Liver (tissue), 3 donors: Measurements from ENCODE around the gene DUSP10.

Experiments used
- GABPA ChIP-seq, 2 donors: IDR thresholded peaks in 1 of 2; conservative IDR thresholded peaks in 1 of 2; 2 replicates each; pipeline ENCODE4 v1.6.1; 2016; ENCODE audit warnings: antibody characterized with exemption in 2 of 2, mild to moderate bottlenecking in 1 of 2, moderate library complexity in 1 of 2
- NR2F2 ChIP-seq: IDR thresholded peaks from 2 replicates; pipeline ENCODE4 v1.6.1; 2016; ENCODE audit warnings: antibody characterized with exemption
- RAD21 ChIP-seq, 2 donors: IDR thresholded peaks; 2 replicates each; pipeline ENCODE4 v1.6.1; 2016; ENCODE audit warnings: antibody characterized with exemption in 2 of 2, mild to moderate bottlenecking in 2 of 2
- SP1 ChIP-seq: IDR thresholded peaks from 2 replicates; pipeline ENCODE4 v1.6.1; 2018; ENCODE audit warnings: antibody characterized with exemption, mild to moderate bottlenecking
- YY1 ChIP-seq: IDR thresholded peaks from 2 replicates; pipeline ENCODE4 v1.6.1; 2016; ENCODE audit warnings: antibody characterized with exemption, mild to moderate bottlenecking
- TF ChIP-seq, protein P1 (sequence below): IDR thresholded peaks from 2 replicates; pipeline ENCODE4 v1.6.1; 2016; ENCODE audit warnings: antibody characterized with exemption
- TF ChIP-seq, protein P2 (sequence below): fragments of 150-350 bp; IDR thresholded peaks from 2 replicates; pipeline ENCODE4 v1.5.1; 2017; ENCODE audit warnings: improper control_type of control experiment, low read depth, low read length; ENCODE audit not compliant: missing input control
- TF ChIP-seq, protein P3 (sequence below): IDR thresholded peaks from 2 replicates; pipeline ENCODE4 v1.6.1; 2016; ENCODE audit warnings: antibody characterized with exemption, mild to moderate bottlenecking
- TF ChIP-seq, protein P4 (sequence below): IDR thresholded peaks from 2 replicates; pipeline ENCODE4 v1.6.1; 2016; ENCODE audit warnings: antibody characterized with exemption
- TF ChIP-seq, protein P5 (sequence below): IDR thresholded peaks from 2 replicates; pipeline ENCODE4 v1.6.1; 2016; ENCODE audit warnings: antibody characterized with exemption
- donor health status: healthy.
- donor health status: healthy.

GRCh38 chr1:221700536-221700935 lies 41.4 kb downstream of the DUSP10 start:
- TF ChIP-seq, protein P1, sequence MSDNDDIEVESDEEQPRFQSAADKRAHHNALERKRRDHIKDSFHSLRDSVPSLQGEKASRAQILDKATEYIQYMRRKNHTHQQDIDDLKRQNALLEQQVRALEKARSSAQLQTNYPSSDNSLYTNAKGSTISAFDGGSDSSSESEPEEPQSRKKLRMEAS = no peak
- TF ChIP-seq, protein P2, sequence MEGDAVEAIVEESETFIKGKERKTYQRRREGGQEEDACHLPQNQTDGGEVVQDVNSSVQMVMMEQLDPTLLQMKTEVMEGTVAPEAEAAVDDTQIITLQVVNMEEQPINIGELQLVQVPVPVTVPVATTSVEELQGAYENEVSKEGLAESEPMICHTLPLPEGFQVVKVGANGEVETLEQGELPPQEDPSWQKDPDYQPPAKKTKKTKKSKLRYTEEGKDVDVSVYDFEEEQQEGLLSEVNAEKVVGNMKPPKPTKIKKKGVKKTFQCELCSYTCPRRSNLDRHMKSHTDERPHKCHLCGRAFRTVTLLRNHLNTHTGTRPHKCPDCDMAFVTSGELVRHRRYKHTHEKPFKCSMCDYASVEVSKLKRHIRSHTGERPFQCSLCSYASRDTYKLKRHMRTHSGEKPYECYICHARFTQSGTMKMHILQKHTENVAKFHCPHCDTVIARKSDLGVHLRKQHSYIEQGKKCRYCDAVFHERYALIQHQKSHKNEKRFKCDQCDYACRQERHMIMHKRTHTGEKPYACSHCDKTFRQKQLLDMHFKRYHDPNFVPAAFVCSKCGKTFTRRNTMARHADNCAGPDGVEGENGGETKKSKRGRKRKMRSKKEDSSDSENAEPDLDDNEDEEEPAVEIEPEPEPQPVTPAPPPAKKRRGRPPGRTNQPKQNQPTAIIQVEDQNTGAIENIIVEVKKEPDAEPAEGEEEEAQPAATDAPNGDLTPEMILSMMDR = no peak
- TF ChIP-seq RAD21 (IDR thresholded peaks at IDR 0.05) (no peak), GABPA (IDR thresholded peaks at IDR 0.05 in 1 of 2, conservative IDR thresholded peaks at IDR 0.05 in 1 of 2) (no peak), NR2F2 (no peak), SP1 (no peak), YY1 (no peak)
- TF ChIP-seq, protein P3, sequence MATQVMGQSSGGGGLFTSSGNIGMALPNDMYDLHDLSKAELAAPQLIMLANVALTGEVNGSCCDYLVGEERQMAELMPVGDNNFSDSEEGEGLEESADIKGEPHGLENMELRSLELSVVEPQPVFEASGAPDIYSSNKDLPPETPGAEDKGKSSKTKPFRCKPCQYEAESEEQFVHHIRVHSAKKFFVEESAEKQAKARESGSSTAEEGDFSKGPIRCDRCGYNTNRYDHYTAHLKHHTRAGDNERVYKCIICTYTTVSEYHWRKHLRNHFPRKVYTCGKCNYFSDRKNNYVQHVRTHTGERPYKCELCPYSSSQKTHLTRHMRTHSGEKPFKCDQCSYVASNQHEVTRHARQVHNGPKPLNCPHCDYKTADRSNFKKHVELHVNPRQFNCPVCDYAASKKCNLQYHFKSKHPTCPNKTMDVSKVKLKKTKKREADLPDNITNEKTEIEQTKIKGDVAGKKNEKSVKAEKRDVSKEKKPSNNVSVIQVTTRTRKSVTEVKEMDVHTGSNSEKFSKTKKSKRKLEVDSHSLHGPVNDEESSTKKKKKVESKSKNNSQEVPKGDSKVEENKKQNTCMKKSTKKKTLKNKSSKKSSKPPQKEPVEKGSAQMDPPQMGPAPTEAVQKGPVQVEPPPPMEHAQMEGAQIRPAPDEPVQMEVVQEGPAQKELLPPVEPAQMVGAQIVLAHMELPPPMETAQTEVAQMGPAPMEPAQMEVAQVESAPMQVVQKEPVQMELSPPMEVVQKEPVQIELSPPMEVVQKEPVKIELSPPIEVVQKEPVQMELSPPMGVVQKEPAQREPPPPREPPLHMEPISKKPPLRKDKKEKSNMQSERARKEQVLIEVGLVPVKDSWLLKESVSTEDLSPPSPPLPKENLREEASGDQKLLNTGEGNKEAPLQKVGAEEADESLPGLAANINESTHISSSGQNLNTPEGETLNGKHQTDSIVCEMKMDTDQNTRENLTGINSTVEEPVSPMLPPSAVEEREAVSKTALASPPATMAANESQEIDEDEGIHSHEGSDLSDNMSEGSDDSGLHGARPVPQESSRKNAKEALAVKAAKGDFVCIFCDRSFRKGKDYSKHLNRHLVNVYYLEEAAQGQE = no peak
- TF ChIP-seq, protein P4, sequence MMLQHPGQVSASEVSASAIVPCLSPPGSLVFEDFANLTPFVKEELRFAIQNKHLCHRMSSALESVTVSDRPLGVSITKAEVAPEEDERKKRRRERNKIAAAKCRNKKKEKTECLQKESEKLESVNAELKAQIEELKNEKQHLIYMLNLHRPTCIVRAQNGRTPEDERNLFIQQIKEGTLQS = no peak
- TF ChIP-seq, protein P5, sequence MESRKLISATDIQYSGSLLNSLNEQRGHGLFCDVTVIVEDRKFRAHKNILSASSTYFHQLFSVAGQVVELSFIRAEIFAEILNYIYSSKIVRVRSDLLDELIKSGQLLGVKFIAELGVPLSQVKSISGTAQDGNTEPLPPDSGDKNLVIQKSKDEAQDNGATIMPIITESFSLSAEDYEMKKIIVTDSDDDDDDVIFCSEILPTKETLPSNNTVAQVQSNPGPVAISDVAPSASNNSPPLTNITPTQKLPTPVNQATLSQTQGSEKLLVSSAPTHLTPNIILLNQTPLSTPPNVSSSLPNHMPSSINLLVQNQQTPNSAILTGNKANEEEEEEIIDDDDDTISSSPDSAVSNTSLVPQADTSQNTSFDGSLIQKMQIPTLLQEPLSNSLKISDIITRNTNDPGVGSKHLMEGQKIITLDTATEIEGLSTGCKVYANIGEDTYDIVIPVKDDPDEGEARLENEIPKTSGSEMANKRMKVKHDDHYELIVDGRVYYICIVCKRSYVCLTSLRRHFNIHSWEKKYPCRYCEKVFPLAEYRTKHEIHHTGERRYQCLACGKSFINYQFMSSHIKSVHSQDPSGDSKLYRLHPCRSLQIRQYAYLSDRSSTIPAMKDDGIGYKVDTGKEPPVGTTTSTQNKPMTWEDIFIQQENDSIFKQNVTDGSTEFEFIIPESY = no peak
